NCI-H1930 (cell line): ENCODE measurements around the gene MCEE.
"Not testable (repeated sequence)": the region's sequence is repeated elsewhere in the genome, so short reads cannot be mapped to it uniquely, and the experiment has no call there.

Experiments used
- DNase-seq, 2 experiments: peaks; one replicate each; lab custom pipeline; 2025; lab: John Stamatoyannopoulos, UW

MCEE gene

GRCh38 chr2:71126957-71127356 lies 3.1 kb downstream of the MCEE start:
- DNase-seq, result no peak

GRCh38 chr2:71125506-71126294 lies 4.3 kb downstream of the MCEE start:
- DNase-seq, result no peak

- DNase-seq, result no peak
Measured at GRCh38 chr2:71122387-71123298, 7.4 kb downstream of the MCEE start.

- no peak for DNase-seq
Measured at GRCh38 chr2:71121479-71121878, 8.6 kb downstream of the MCEE start.

GRCh38 chr2:71120195-71120594 lies 9.8 kb downstream of the MCEE start:
- no peak for DNase-seq

- DNase-seq, result no peak
Measured at GRCh38 chr2:71117063-71117462, 13.0 kb downstream of the MCEE start.

GRCh38 chr2:71113843-71114242 lies 16.2 kb downstream of the MCEE start:
- DNase-seq, result no peak

- no peak for DNase-seq
Measured at GRCh38 chr2:71108091-71108490, 21.9 kb downstream of the MCEE start.

- not testable (repeated sequence) for DNase-seq
Measured at GRCh38 chr2:71106463-71106862, 23.6 kb downstream of the MCEE start.

GRCh38 chr2:71103809-71104208 lies 26.2 kb downstream of the MCEE start:
- no peak for DNase-seq

GRCh38 chr2:71102981-71103681 lies 26.9 kb downstream of the MCEE start:
- no peak for DNase-seq

- no peak for DNase-seq
Measured at GRCh38 chr2:71101656-71102055, 28.4 kb downstream of the MCEE start.

- DNase-seq, result peak; percentile 9 to 29
Measured at GRCh38 chr2:71100195-71100964, 29.6 kb downstream of the MCEE start.

- DNase-seq, result not testable (repeated sequence)
Measured at GRCh38 chr2:71092491-71093260, 37.4 kb downstream of the MCEE start.

- DNase-seq, result not testable (repeated sequence)
Measured at GRCh38 chr2:71091808-71092207, 38.2 kb downstream of the MCEE start.

GRCh38 chr2:71089475-71089874 lies 40.6 kb downstream of the MCEE start:
- DNase-seq, result not testable (repeated sequence)

- not testable (repeated sequence) for DNase-seq
Measured at GRCh38 chr2:71085325-71086003, 44.6 kb downstream of the MCEE start.

- DNase-seq, result not testable (repeated sequence)
Measured at GRCh38 chr2:71083752-71084312, 46.2 kb downstream of the MCEE start.

GRCh38 chr2:71083297-71083696 lies 46.7 kb downstream of the MCEE start:
- not testable (repeated sequence) for DNase-seq
